OCI-LY7 (cell line): Measurements from ENCODE around the gene POLR1D. TPM values are rescaled to one million over a fixed set of nuclear protein-coding genes. Genes with fewer than 3 reads are reported as not detected.

Source experiments
- Bru-seq: library from RNA; stranded (reverse); fragments of 400-500 nt; gene quantifications from one replicate; lab custom pipeline; 2021; lab: Mats Ljungman, UMichigan
- BruChase-seq, 2 experiments: library from RNA; stranded (reverse); fragments of 400-500 nt; gene quantifications; one replicate each; lab custom pipeline; 2021; lab: Mats Ljungman, UMichigan
- BruUV-seq: library from RNA; stranded (reverse); fragments of 400-500 nt; replicated peaks from 2 replicates; lab custom pipeline; 2021; lab: Mats Ljungman, UMichigan
- CTCF ChIA-PET: fragments of 300-600 bp; sonication (Branson Sonifier 250); formaldehyde crosslinking; loops from one replicate; lab custom pipeline; 2022; ENCODE audit warnings: antibody characterized with exemption; ENCODE audit not compliant: unreplicated experiment; lab: Charles Lee
- POLR2A ChIA-PET: fragments of 300-600 bp; sonication (Branson Sonifier 250); formaldehyde crosslinking; loops from one replicate; lab custom pipeline; 2022; ENCODE audit warnings: antibody characterized with exemption; lab: Charles Lee
- DNase-seq: peaks from one replicate; pipeline ENCODE4 v3.0.0-alpha.2; 2015; ENCODE audit warnings: low spot score
- H2AFZ ChIP-seq: fragments of 200-600 bp; sonication (generic), shearing (Covaris generic); 2 replicates; pipeline ENCODE4 v1.6.1; 2014; ENCODE audit warnings: mild to moderate bottlenecking, antibody characterized with exemption, low read length, moderate library complexity
- H3K27ac ChIP-seq: fragments of 200-600 bp; sonication (generic); 2 replicates; pipeline ENCODE4 v1.5.1; 2014; ENCODE audit warnings: mixed run types, low read depth, mild to moderate bottlenecking, moderate library complexity, low read length, inconsistent platforms; ENCODE audit not compliant: poor library complexity, severe bottlenecking
- H3K36me3 ChIP-seq: fragments of 200-600 bp; sonication (generic); 2 replicates; pipeline ENCODE4 v1.6.1; 2014; ENCODE audit warnings: mild to moderate bottlenecking, antibody characterized with exemption, low read length, moderate library complexity, mixed read lengths; ENCODE audit not compliant: insufficient read depth
- H3K4me1 ChIP-seq: fragments of 200-600 bp; sonication (generic); 2 replicates; pipeline ENCODE4 v1.5.1; 2014; ENCODE audit warnings: mild to moderate bottlenecking, low read length; ENCODE audit not compliant: insufficient read depth, poor library complexity, severe bottlenecking
- H3K4me2 ChIP-seq: fragments of 200-600 bp; sonication (generic); 2 replicates; pipeline ENCODE4 v1.6.1; 2014; ENCODE audit warnings: mild to moderate bottlenecking, low read length
- H3K4me3 ChIP-seq: fragments of 200-600 bp; sonication (generic); 2 replicates; pipeline ENCODE4 v1.5.1; 2014; ENCODE audit warnings: mild to moderate bottlenecking, low read depth, low read length; ENCODE audit not compliant: poor library complexity, severe bottlenecking
- H3K79me2 ChIP-seq: fragments of 200-600 bp; sonication (generic); 2 replicates; pipeline ENCODE4 v1.6.1; 2016; ENCODE audit warnings: low read depth, mild to moderate bottlenecking, low read length, moderate library complexity, mixed read lengths; ENCODE audit not compliant: insufficient read depth
- H3K9me2 ChIP-seq: fragments of 200-600 bp; sonication (generic); 2 replicates; pipeline ENCODE4 v1.6.1; 2016; ENCODE audit warnings: mild to moderate bottlenecking, low read length, mixed read lengths; ENCODE audit not compliant: insufficient read depth
- H3K9me3 ChIP-seq: fragments of 200-600 bp; sonication (generic); 2 replicates; pipeline ENCODE4 v1.6.1; 2014; ENCODE audit warnings: mild to moderate bottlenecking, mixed run types, low read length, mixed read lengths
- H4K20me1 ChIP-seq: fragments of 200-600 bp; sonication (generic); 2 replicates; pipeline ENCODE4 v1.6.1; 2014; ENCODE audit warnings: mild to moderate bottlenecking, antibody characterized with exemption, low read length, moderate library complexity, mixed read lengths; ENCODE audit not compliant: insufficient read depth
- CTCF ChIP-seq: fragments of 200-600 bp; sonication (generic); conservative IDR thresholded peaks from 2 replicates; pipeline ENCODE4 v1.5.1; 2014; ENCODE audit warnings: mild to moderate bottlenecking, antibody characterized with exemption, low read length, moderate library complexity, mixed read lengths
- EZH2phosphoT487 ChIP-seq: fragments of 200-600 bp; sonication (generic); IDR thresholded peaks from 2 replicates; pipeline ENCODE4 v1.6.1; 2018; ENCODE audit warnings: low read depth, borderline replicate concordance, mild to moderate bottlenecking, mixed run types, antibody characterized with exemption, low read length, moderate library complexity, mixed read lengths
- intact Hi-C: fragments of 100-400 bp; cut with micrococcal nuclease; formaldehyde crosslinking; loops from one replicate; pipeline ENCODE4 v1.10.0; 2022; ENCODE audit not compliant: unreplicated experiment
- long read RNA-seq: library from polyadenylated mRNA; stranded (forward); transcript quantifications from one replicate; pipeline ENCODE4 v2.0.0, GENCODE V29; 2022
- total RNA-seq, 2 experiments: library from RNA; depleted of rRNA in 1 of 2; stranded (reverse); fragments of >200 nt in 1 of 2; shearing (Covaris generic) in 1 of 2; gene quantifications; 2 replicates each; pipeline ENCODE4 v1.2.3, GENCODE V29; 2014 to 2022

The POLR1D gene
- total RNA-seq (2014; rRNA removed; shearing (Covaris generic)) (115 and 129 TPM in 2 replicates), total RNA-seq (2022) (174 TPM in 2 replicates), Bru-seq, nascent RNA (percentile 70 among the genes with signal in this experiment), BruChase-seq, experiment 1, labeled RNA remaining after a 6-hour chase (percentile 67 among the genes with signal in this experiment), BruChase-seq, experiment 2, labeled RNA remaining after a 2-hour chase (percentile 68 among the genes with signal in this experiment)
- long read RNA-seq, transcript POLR1D-203 (3 exons, 2,036 nt), result major isoform, 50 of 100 reads
- long read RNA-seq, transcript POLR1D-201 (2 exons, 1,166 nt), result minor isoform, 23 of 100 reads
- long read RNA-seq, partial matches to known transcripts, result 0 of 100 reads
- long read RNA-seq, other reads (novel, unspliced or antisense), result 23 of 100 reads

DNA sequence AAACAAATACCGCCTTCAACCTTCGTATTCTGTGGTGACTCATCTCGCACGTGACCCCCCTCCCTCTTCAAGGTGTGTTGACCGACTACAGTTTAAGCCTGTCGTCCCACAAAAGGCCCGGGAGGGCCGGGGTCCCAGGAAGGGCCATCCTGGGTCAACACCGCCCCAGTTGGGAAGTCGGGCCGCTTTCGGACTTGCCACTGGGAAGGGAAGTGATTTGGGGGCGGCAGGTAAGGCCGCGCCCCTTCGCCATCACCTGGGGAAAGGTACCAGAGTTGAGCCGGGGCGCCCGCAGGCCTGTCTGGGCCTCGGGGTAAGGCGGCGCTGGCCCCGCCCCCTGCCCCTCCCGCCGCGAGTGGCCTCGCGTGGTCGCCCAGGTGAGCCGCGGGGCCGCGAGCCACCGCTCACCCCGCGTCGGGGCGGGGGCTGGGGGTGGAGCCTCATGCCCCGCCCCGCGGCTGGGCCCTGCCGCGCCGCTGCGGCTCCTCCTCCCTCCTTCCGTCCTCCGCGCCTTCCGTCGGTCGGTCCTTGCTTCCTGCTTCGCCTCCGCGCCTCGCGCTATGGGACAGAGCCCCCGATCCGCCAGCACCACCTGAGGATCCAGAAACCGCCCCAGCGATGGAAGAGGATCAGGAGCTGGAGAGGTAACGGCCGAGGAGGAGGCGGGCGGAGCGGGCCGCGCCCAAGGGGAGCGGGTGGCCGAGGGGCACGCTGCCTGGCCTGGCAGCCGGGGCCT is at the start of gene POLR1D:
POLR1D (plus strand) TSS at position 527 of the 736 bp plus-strand sequence; CDS start at position 619, 92 bp downstream.
- peaks cover 71% of the 10 kb centered on the region for H3K79me2 ChIP-seq
- ChIA-PET POLR2A (interaction anchor here (1.0 to 2.7 kb wide), 9 partner anchors 11 to 196 kb away, joined by 3 to 8 read pairs (median 5); partner anchors contain the start of gene GTF3A), CTCF (interaction anchor here (0.6 kb wide), 1 partner anchor 839 kb away, joined by 5 read pairs; no protein-coding TSS in a partner anchor)
- H3K9me2 ChIP-seq, result no peaks in the 10 kb centered on the region
- H3K36me3 ChIP-seq, result peaks cover 41% of the 10 kb centered on the region
- H3K9me3 ChIP-seq, result no peaks in the 10 kb centered on the region
- intact Hi-C loops, result loop anchor here (2.0 to 5.0 kb wide), 2 partner anchors 171 to 194 kb away; partner anchors contain the start of gene MTIF3
- peak; percentile 89 for DNase-seq
- H4K20me1 ChIP-seq, result peaks cover 36% of the 10 kb centered on the region
- peaks cover 36% of the 10 kb centered on the region for H3K4me1 ChIP-seq
- peak within 1 kb of the TSS; percentile 92 for H3K4me2 ChIP-seq
- H3K27ac ChIP-seq, result peak within 1 kb of the TSS; percentile 83
- BruUV-seq, result no TSS peak
- no peak for TF ChIP-seq EZH2phosphoT487
- no peak for TF ChIP-seq CTCF
- peak within 1 kb of the TSS; percentile 82 for H2AFZ ChIP-seq
- H3K4me3 ChIP-seq, result peak within 1 kb of the TSS; percentile 88

DNA sequence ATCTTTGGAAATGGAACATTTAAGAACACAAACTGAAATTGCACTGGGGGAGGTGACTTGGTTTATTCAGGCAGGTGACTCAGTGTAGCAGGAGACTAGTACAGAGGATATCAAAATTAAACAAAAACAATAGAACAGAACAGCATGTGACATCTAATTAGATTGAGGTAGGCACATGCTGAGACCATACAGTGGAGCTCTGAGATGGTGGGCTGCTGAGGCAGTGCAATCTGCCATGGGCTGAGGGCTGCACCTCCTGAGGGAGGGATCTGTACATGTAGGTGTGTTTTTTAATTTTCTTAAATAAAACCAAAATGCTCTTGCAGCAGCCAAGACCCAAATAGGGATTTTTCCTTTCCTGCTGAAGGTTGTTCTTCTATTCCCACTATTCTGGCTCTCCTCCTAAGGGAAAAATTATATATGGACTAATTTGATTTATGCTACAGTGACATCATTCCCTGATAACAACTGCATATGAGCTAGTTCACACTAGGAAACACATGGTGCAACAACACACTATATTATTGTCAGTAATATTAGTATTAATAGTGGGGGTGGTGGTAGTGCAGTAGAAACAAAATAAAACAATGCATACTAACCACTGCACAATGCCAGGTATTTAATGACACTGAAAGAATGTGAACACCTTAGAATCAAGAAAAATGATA is 49.3 kb upstream of the POLR1D start:
- no TSS peak for BruUV-seq
- CTCF ChIA-PET, result no interaction called here
- H3K9me3 ChIP-seq, result no peaks in the 10 kb centered on the region
- intact Hi-C loops, result no loop called here
- H3K79me2 ChIP-seq, result no peaks in the 10 kb centered on the region
- H3K27ac ChIP-seq, result no peak overlapping the region
- DNase-seq, result no peak
- POLR2A ChIA-PET, result interaction anchor here (0.7 to 1.4 kb wide), 2 partner anchors 13 to 34 kb away, joined by 3 to 4 read pairs; no protein-coding TSS in a partner anchor
- no peak overlapping the region for H2AFZ ChIP-seq
- no peak overlapping the region for H3K4me3 ChIP-seq
- no peak overlapping the region for H3K4me2 ChIP-seq
- H4K20me1 ChIP-seq, result no peaks in the 10 kb centered on the region
- no peaks in the 10 kb centered on the region for H3K9me2 ChIP-seq
- H3K36me3 ChIP-seq, result peaks cover 3% of the 10 kb centered on the region; the same call in 1 of the 2 replicates
- TF ChIP-seq CTCF, result no peak
- TF ChIP-seq EZH2phosphoT487, result no peak
- no peaks in the 10 kb centered on the region for H3K4me1 ChIP-seq
